ENCODE results near the gene KIAA0319L. TPM values are rescaled to one million over a fixed set of nuclear protein-coding genes. Genes with fewer than 3 reads are reported as not detected.
A peak's percentile ranks its signal among the peaks of the same experiment; 100 is the strongest.

KIAA0319L gene
- total RNA-seq, 1 experiment from 2014 or later: 70.0 TPM

- no peak for DNase-seq (ENCODE audit: low spot score)
- Mint-ChIP-seq H3K27ac (no peak overlapping the region), H3K27me3 (ENCODE audit: low read depth) (no peaks in the 10 kb centered on the region), H3K4me1 (peaks cover 3% of the 10 kb centered on the region; the same call in 1 of the 2 replicates), H3K4me3 (no peak overlapping the region), H3K9me3 (no peaks in the 10 kb centered on the region), H3K36me3 (no peaks in the 10 kb centered on the region)
- TF ChIP-seq, protein P1, sequence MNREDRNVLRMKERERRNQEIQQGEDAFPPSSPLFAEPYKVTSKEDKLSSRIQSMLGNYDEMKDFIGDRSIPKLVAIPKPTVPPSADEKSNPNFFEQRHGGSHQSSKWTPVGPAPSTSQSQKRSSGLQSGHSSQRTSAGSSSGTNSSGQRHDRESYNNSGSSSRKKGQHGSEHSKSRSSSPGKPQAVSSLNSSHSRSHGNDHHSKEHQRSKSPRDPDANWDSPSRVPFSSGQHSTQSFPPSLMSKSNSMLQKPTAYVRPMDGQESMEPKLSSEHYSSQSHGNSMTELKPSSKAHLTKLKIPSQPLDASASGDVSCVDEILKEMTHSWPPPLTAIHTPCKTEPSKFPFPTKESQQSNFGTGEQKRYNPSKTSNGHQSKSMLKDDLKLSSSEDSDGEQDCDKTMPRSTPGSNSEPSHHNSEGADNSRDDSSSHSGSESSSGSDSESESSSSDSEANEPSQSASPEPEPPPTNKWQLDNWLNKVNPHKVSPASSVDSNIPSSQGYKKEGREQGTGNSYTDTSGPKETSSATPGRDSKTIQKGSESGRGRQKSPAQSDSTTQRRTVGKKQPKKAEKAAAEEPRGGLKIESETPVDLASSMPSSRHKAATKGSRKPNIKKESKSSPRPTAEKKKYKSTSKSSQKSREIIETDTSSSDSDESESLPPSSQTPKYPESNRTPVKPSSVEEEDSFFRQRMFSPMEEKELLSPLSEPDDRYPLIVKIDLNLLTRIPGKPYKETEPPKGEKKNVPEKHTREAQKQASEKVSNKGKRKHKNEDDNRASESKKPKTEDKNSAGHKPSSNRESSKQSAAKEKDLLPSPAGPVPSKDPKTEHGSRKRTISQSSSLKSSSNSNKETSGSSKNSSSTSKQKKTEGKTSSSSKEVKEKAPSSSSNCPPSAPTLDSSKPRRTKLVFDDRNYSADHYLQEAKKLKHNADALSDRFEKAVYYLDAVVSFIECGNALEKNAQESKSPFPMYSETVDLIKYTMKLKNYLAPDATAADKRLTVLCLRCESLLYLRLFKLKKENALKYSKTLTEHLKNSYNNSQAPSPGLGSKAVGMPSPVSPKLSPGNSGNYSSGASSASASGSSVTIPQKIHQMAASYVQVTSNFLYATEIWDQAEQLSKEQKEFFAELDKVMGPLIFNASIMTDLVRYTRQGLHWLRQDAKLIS (CRISPR knock-in tag; IDR thresholded peaks at IDR 0.05; ENCODE audit: borderline replicate concordance): no peak
- TF ChIP-seq, protein P2, sequence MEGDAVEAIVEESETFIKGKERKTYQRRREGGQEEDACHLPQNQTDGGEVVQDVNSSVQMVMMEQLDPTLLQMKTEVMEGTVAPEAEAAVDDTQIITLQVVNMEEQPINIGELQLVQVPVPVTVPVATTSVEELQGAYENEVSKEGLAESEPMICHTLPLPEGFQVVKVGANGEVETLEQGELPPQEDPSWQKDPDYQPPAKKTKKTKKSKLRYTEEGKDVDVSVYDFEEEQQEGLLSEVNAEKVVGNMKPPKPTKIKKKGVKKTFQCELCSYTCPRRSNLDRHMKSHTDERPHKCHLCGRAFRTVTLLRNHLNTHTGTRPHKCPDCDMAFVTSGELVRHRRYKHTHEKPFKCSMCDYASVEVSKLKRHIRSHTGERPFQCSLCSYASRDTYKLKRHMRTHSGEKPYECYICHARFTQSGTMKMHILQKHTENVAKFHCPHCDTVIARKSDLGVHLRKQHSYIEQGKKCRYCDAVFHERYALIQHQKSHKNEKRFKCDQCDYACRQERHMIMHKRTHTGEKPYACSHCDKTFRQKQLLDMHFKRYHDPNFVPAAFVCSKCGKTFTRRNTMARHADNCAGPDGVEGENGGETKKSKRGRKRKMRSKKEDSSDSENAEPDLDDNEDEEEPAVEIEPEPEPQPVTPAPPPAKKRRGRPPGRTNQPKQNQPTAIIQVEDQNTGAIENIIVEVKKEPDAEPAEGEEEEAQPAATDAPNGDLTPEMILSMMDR (IDR thresholded peaks at IDR 0.05): no peak
- TF ChIP-seq ZNF121 (CRISPR knock-in tag; IDR thresholded peaks at IDR 0.05): no peak
- no peak for TF ChIP-seq CREM (CRISPR knock-in tag; IDR thresholded peaks at IDR 0.05)
- TF ChIP-seq JAZF1 (CRISPR knock-in tag; IDR thresholded peaks at IDR 0.05): no peak
- no peak for TF ChIP-seq NR2C2 (CRISPR knock-in tag; IDR thresholded peaks at IDR 0.05)
- TF ChIP-seq TP53 (CRISPR knock-in tag; IDR thresholded peaks at IDR 0.05): no peak
- no peak for TF ChIP-seq E2F4 (CRISPR knock-in tag; IDR thresholded peaks at IDR 0.05; ENCODE audit: borderline replicate concordance, low read depth)
- TF ChIP-seq SMAD4 (CRISPR knock-in tag; IDR thresholded peaks at IDR 0.05): no peak
- no peak for TF ChIP-seq NFATC4 (CRISPR knock-in tag; IDR thresholded peaks at IDR 0.05)
- TF ChIP-seq ATF1 (CRISPR knock-in tag; IDR thresholded peaks at IDR 0.05): no peak
- TF ChIP-seq, protein P3, sequence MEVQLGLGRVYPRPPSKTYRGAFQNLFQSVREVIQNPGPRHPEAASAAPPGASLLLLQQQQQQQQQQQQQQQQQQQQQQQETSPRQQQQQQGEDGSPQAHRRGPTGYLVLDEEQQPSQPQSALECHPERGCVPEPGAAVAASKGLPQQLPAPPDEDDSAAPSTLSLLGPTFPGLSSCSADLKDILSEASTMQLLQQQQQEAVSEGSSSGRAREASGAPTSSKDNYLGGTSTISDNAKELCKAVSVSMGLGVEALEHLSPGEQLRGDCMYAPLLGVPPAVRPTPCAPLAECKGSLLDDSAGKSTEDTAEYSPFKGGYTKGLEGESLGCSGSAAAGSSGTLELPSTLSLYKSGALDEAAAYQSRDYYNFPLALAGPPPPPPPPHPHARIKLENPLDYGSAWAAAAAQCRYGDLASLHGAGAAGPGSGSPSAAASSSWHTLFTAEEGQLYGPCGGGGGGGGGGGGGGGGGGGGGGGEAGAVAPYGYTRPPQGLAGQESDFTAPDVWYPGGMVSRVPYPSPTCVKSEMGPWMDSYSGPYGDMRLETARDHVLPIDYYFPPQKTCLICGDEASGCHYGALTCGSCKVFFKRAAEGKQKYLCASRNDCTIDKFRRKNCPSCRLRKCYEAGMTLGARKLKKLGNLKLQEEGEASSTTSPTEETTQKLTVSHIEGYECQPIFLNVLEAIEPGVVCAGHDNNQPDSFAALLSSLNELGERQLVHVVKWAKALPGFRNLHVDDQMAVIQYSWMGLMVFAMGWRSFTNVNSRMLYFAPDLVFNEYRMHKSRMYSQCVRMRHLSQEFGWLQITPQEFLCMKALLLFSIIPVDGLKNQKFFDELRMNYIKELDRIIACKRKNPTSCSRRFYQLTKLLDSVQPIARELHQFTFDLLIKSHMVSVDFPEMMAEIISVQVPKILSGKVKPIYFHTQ (CRISPR knock-in tag; IDR thresholded peaks at IDR 0.05): no peak
- TF ChIP-seq FOXP1 (CRISPR knock-in tag; IDR thresholded peaks at IDR 0.05; ENCODE audit: borderline replicate concordance): no peak
- ChIA-PET POLR2A (no interaction called here), CTCF (interaction anchor here (1.1 to 1.5 kb wide), 5 partner anchors 9 to 122 kb away, joined by 3 to 6 read pairs (median 4); no protein-coding TSS in a partner anchor)
- no peak for ATAC-seq
Observed at GRCh38 chr1:35592991-35593769, 36.0 kb upstream of the KIAA0319L start.

- peak overlapping the region; percentile 77 for H3K27ac Mint-ChIP-seq
- H3K4me3 Mint-ChIP-seq: no peak overlapping the region
- no peak for DNase-seq (ENCODE audit: low spot score)
- H3K4me1 Mint-ChIP-seq: peaks cover 10% of the 10 kb centered on the region; the same call in 1 of the 2 replicates
- H3K27me3 Mint-ChIP-seq (ENCODE audit: low read depth): no peaks in the 10 kb centered on the region
- ChIA-PET POLR2A (no interaction called here), CTCF (interaction anchor here (0.7 kb wide), 1 partner anchor 125 kb away, joined by 3 read pairs; no protein-coding TSS in a partner anchor)
- no peak for ATAC-seq
- H3K9me3 Mint-ChIP-seq: no peaks in the 10 kb centered on the region
- H3K36me3 Mint-ChIP-seq: no peaks in the 10 kb centered on the region
- TF ChIP-seq HMGA2 (CRISPR knock-in tag; IDR thresholded peaks at IDR 0.05) (no peak), ZNF281 (CRISPR knock-in tag; IDR thresholded peaks at IDR 0.05) (no peak), GTF2I (CRISPR knock-in tag; conservative IDR thresholded peaks at IDR 0.05) (no peak), ATF1 (CRISPR knock-in tag; IDR thresholded peaks at IDR 0.05) (no peak), E2F4 (CRISPR knock-in tag; IDR thresholded peaks at IDR 0.05; ENCODE audit: borderline replicate concordance, low read depth) (no peak), MYBL2 (CRISPR knock-in tag; IDR thresholded peaks at IDR 0.05) (no peak)
Observed at GRCh38 chr1:35591211-35591610, 34.0 kb upstream of the KIAA0319L start.
